22Rv1 (cell line): Measurements from ENCODE around the gene ZGRF1.

Source experiments
- ZFX ChIP-seq: fragments of 450-650 bp; IDR thresholded peaks from 2 replicates; pipeline ENCODE4 v1.6.1; 2017; ENCODE audit warnings: antibody characterized with exemption, borderline replicate concordance
- TF ChIP-seq, protein P1 (sequence below): fragments of 450-650 bp; IDR thresholded peaks from 2 replicates; pipeline ENCODE4 v1.5.1; 2017; ENCODE audit warnings: mild to moderate bottlenecking

DNA sequence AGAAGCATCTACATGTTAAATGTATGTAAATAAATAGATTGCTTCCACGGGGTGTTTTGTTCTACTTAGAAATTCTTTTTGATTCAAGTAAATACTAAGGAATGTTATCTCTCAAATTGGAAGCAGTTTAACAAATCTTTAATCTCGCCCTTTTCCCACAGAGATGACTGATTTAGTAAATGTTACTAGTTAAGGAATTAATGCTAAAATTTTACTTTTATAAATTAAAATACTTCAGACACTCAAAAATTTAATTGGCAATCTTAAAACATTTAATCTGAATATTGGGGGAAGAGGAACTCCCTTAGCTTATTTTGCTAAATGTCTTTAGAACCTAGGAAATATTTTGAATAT lies 12.3 kb upstream of the ZGRF1 start:
- TF ChIP-seq, protein P1, sequence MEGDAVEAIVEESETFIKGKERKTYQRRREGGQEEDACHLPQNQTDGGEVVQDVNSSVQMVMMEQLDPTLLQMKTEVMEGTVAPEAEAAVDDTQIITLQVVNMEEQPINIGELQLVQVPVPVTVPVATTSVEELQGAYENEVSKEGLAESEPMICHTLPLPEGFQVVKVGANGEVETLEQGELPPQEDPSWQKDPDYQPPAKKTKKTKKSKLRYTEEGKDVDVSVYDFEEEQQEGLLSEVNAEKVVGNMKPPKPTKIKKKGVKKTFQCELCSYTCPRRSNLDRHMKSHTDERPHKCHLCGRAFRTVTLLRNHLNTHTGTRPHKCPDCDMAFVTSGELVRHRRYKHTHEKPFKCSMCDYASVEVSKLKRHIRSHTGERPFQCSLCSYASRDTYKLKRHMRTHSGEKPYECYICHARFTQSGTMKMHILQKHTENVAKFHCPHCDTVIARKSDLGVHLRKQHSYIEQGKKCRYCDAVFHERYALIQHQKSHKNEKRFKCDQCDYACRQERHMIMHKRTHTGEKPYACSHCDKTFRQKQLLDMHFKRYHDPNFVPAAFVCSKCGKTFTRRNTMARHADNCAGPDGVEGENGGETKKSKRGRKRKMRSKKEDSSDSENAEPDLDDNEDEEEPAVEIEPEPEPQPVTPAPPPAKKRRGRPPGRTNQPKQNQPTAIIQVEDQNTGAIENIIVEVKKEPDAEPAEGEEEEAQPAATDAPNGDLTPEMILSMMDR, result no peak
- no peak for TF ChIP-seq ZFX
